Body of pancreas (tissue), 4 donors: ENCODE measurements around the gene GPR18.

Experiments
- CTCF ChIP-seq, 7 experiments: fragments of 450-650 bp in 4 of 7; fragments of 200-600 bp in 3 of 7; sonication (generic) in 3 of 7; IDR thresholded peaks; one replicate each; pipeline ENCODE4 v1.5.1; 2016 to 2019; ENCODE audit warnings: antibody characterized with exemption in 7 of 7
- POLR2A ChIP-seq, 3 donors: fragments of 450-650 bp; IDR thresholded peaks; one replicate each; pipeline ENCODE4 v1.6.1; 2016; ENCODE audit warnings: antibody characterized with exemption in 3 of 3, mild to moderate bottlenecking in 2 of 3

- no peak for TF ChIP-seq CTCF (IDR thresholded peaks at IDR 0.05)
- no peak for TF ChIP-seq POLR2A (IDR thresholded peaks at IDR 0.05)
Measured at GRCh38 chr13:99302637-99303505, 44.7 kb upstream of the GPR18 start.
